HG02623 (cell line): ENCODE measurements around the gene HPCA.

Experiments used
- ATAC-seq: cut with Tn5 transposase; IDR thresholded peaks from one replicate; pipeline ENCODE4 v1.9.1; 2021; ENCODE audit warnings: moderate library complexity; ENCODE audit not compliant: unreplicated experiment

Gene HPCA

GRCh38 chr1:32886004-32886827 is at the start of gene HPCA:
Gene HPCA (plus strand): TSS chr1:32886491. CDS start chr1:32888899, 2,408 bp downstream.
- ATAC-seq = no peak

- ATAC-seq = no peak
Measured at GRCh38 chr1:32848354-32849063, 37.8 kb upstream of the HPCA start.

- ATAC-seq = no peak
Measured at GRCh38 chr1:32855861-32856617, 30.3 kb upstream of the HPCA start.

- ATAC-seq = no peak
Measured at GRCh38 chr1:32858136-32858535, 28.2 kb upstream of the HPCA start.

GRCh38 chr1:32858791-32859190 is 27.5 kb upstream of the HPCA start:
- ATAC-seq = no peak

GRCh38 chr1:32859915-32860314 is 26.4 kb upstream of the HPCA start:
- ATAC-seq = no peak

GRCh38 chr1:32860566-32860965 is 25.7 kb upstream of the HPCA start:
- no peak for ATAC-seq

- ATAC-seq = no peak
Measured at GRCh38 chr1:32861904-32862695, 24.2 kb upstream of the HPCA start.

GRCh38 chr1:32863218-32863880 is 22.9 kb upstream of the HPCA start:
- ATAC-seq = no peak

GRCh38 chr1:32863881-32864245 is 22.4 kb upstream of the HPCA start:
- no peak for ATAC-seq

- ATAC-seq = no peak
Measured at GRCh38 chr1:32864375-32865019, 21.8 kb upstream of the HPCA start.

GRCh38 chr1:32865639-32866405 is 20.5 kb upstream of the HPCA start:
- no peak for ATAC-seq

GRCh38 chr1:32867151-32867550 is 19.1 kb upstream of the HPCA start:
- ATAC-seq = no peak

- ATAC-seq = no peak
Measured at GRCh38 chr1:32867671-32868070, 18.6 kb upstream of the HPCA start.

- ATAC-seq = no peak
Measured at GRCh38 chr1:32868085-32868484, 18.2 kb upstream of the HPCA start.

GRCh38 chr1:32868806-32869455 is 17.4 kb upstream of the HPCA start:
- no peak for ATAC-seq

- no peak for ATAC-seq
Measured at GRCh38 chr1:32869923-32870614, 16.2 kb upstream of the HPCA start.
